ENCODE measurements around the gene TMEM221.
A peak's percentile ranks its signal among the peaks of the same experiment; 100 is the strongest.

Gene TMEM221

GRCh38 chr19:17447704-17448130, 751 bp downstream of the TMEM221 start:
- DNase-seq: no peak

- DNase-seq: no peak
These were observed 2.8 kb downstream of the TMEM221 start for GRCh38 chr19:17445526-17446165.

GRCh38 chr19:17441241-17442021, 7.0 kb downstream of the TMEM221 start:
- DNase-seq: no peak

GRCh38 chr19:17436874-17437267, 11.6 kb downstream of the TMEM221 start:
- DNase-seq: no peak

- DNase-seq: no peak
These were observed 12.2 kb downstream of the TMEM221 start for GRCh38 chr19:17436094-17436873.

- no peak for DNase-seq
These were observed 13.2 kb downstream of the TMEM221 start for GRCh38 chr19:17435218-17435617.

- DNase-seq: no peak
These were observed 17.1 kb downstream of the TMEM221 start for GRCh38 chr19:17431417-17431816.

- no peak for DNase-seq
These were observed 18.8 kb downstream of the TMEM221 start for GRCh38 chr19:17429641-17430113.

GRCh38 chr19:17424743-17425365, 23.6 kb downstream of the TMEM221 start:
- peak in 29 of 51 donors; percentile 4 to 51 (median 27) for DNase-seq

GRCh38 chr19:17423429-17424208, 24.8 kb downstream of the TMEM221 start:
- DNase-seq: no peak

- DNase-seq: no peak
These were observed 26.5 kb downstream of the TMEM221 start for GRCh38 chr19:17421942-17422341.

- peak in 8 of 51 donors; percentile 5 to 27 (median 21) for DNase-seq
These were observed 28.0 kb downstream of the TMEM221 start for GRCh38 chr19:17420475-17420924.

- peak; percentile 66 to 99 (median 96) for DNase-seq
These were observed 28.6 kb downstream of the TMEM221 start, which contains the start of gene MVB12A for GRCh38 chr19:17419621-17420474. MVB12A (plus strand) TSS chr19:17420047; CDS start chr19:17420136, 89 bp downstream.

GRCh38 chr19:17419154-17419620, 29.3 kb downstream of the TMEM221 start:
- no peak for DNase-seq

GRCh38 chr19:17418710-17419109, 29.8 kb downstream of the TMEM221 start:
- DNase-seq: no peak

- DNase-seq: no peak
These were observed 33.3 kb downstream of the TMEM221 start for GRCh38 chr19:17415121-17415520.

GRCh38 chr19:17414097-17414496, 34.4 kb downstream of the TMEM221 start:
- no peak for DNase-seq

GRCh38 chr19:17411801-17412200, 36.7 kb downstream of the TMEM221 start:
- no peak for DNase-seq

- no peak for DNase-seq
These were observed 38.5 kb downstream of the TMEM221 start for GRCh38 chr19:17409990-17410389.

- no peak for DNase-seq
These were observed 41.6 kb downstream of the TMEM221 start for GRCh38 chr19:17406887-17407196.
